H1 (cell line): ENCODE results near the gene RPS6KA4. TPM values are rescaled to one million over a fixed set of nuclear protein-coding genes. Genes with fewer than 3 reads are reported as not detected.

Source experiments
- CTCF ChIA-PET: fragments of 300-600 bp; sonication (Branson Sonifier 250); formaldehyde crosslinking; loops from one replicate; lab custom pipeline; 2021; ENCODE audit not compliant: partially characterized antibody; lab: Charles Lee
- POLR2A ChIA-PET: fragments of 300-600 bp; sonication (Branson Sonifier 250); formaldehyde crosslinking; loops from one replicate; lab custom pipeline; 2021; ENCODE audit warnings: inconsistent platforms; ENCODE audit not compliant: partially characterized antibody; lab: Charles Lee
- DNase-seq, 2 experiments: peaks; one replicate each; pipeline versions ENCODE4 v3.0.0 to v3.0.0-alpha.2; 2010 to 2022; ENCODE audit warnings: low spot score in 2 of 2, low read depth in 1 of 2, mixed read lengths in 1 of 2
- FAIRE-seq: peaks from 2 replicates; lab custom pipeline; 2011; peaks lifted over from hg19 to GRCh38; lab: Jason Lieb, UNC
- H2AFZ ChIP-seq: 2 replicates; pipeline ENCODE4 v1.8.1; 2012; ENCODE audit warnings: low read length, inconsistent platforms
- H2AK5ac ChIP-seq: 2 replicates; pipeline ENCODE4 v1.6.1; 2013; ENCODE audit warnings: low read depth, low read length
- H2BK120ac ChIP-seq: replicated peaks from 2 replicates; pipeline ENCODE3; 2013; ENCODE audit warnings: low read depth, low read length, inconsistent platforms
- H2BK12ac ChIP-seq: 2 replicates; pipeline ENCODE4 v1.6.1; 2013; ENCODE audit warnings: low read depth, low read length
- H2BK15ac ChIP-seq: 2 replicates; pipeline ENCODE4 v1.6.1; 2013; ENCODE audit warnings: low read length
- H2BK20ac ChIP-seq: 2 replicates; pipeline ENCODE4 v1.6.1; 2013; ENCODE audit warnings: low read length
- H2BK5ac ChIP-seq: 2 replicates; pipeline ENCODE4 v1.6.1; 2013; ENCODE audit warnings: low read depth, low read length
- H3K14ac ChIP-seq: 2 replicates; pipeline ENCODE4 v1.6.1; 2013; ENCODE audit warnings: inconsistent platforms; ENCODE audit not compliant: insufficient read length
- H3K18ac ChIP-seq: 2 replicates; pipeline ENCODE4 v1.6.1; 2013; ENCODE audit warnings: low read length; ENCODE audit errors: extremely low read depth
- H3K23ac ChIP-seq: 2 replicates; pipeline ENCODE4 v1.6.1; 2013; ENCODE audit warnings: inconsistent platforms; ENCODE audit not compliant: insufficient read length
- H3K23me2 ChIP-seq: 2 replicates; pipeline ENCODE4 v1.6.1; 2013; ENCODE audit warnings: low read depth, low read length
- H3K27ac ChIP-seq: 2 replicates; pipeline ENCODE4 v1.6.1; 2011; ENCODE audit warnings: low read depth, low read length, inconsistent platforms
- H3K27me3 ChIP-seq, 4 experiments: replicated peaks in 1 of 4; 1 replicate in 1 of 4; 2 replicates in 3 of 4; pipeline versions ENCODE4 v1.6.1 to v1.8.1; 2011 to 2013; ENCODE audit warnings: low read length in 3 of 4, mild to moderate bottlenecking in 3 of 4, inconsistent platforms in 2 of 4, mixed read lengths in 2 of 4, moderate library complexity in 1 of 4; ENCODE audit not compliant: control insufficient read depth in 3 of 4, insufficient read depth in 3 of 4; ENCODE audit errors: extremely low read depth in 1 of 4
- H3K36me3 ChIP-seq, 4 experiments: 2 replicates each; pipeline versions ENCODE4 v1.6.1 to v1.8.1; 2011 to 2013; ENCODE audit warnings: mild to moderate bottlenecking in 4 of 4, low read length in 3 of 4, moderate library complexity in 2 of 4, control low read depth in 1 of 4, inconsistent platforms in 1 of 4; ENCODE audit not compliant: insufficient read depth in 4 of 4, control insufficient read depth in 2 of 4
- H3K4ac ChIP-seq: replicated peaks from 2 replicates; pipeline ENCODE3; 2013; ENCODE audit warnings: low read length, low read depth, mixed read lengths, inconsistent platforms; ENCODE audit not compliant: insufficient read length
- H3K4me1 ChIP-seq, 4 experiments: replicated peaks in 1 of 4; 1 replicate in 1 of 4; 2 replicates in 3 of 4; pipeline versions ENCODE4 v1.6.1 to v1.8.1; 2011 to 2013; ENCODE audit warnings: low read length in 3 of 4, inconsistent platforms in 2 of 4, mixed read lengths in 1 of 4; ENCODE audit not compliant: insufficient read depth in 4 of 4, control insufficient read depth in 3 of 4
- H3K4me2 ChIP-seq, 2 experiments: 2 replicates each; pipeline versions ENCODE4 v1.6.1 to v1.8.1; 2011 to 2013; ENCODE audit warnings: low read depth in 2 of 2, low read length in 2 of 2, control low read depth in 1 of 2, inconsistent platforms in 1 of 2, mild to moderate bottlenecking in 1 of 2; ENCODE audit not compliant: insufficient read depth in 1 of 2
- H3K4me3 ChIP-seq, 4 experiments: fragments of 200-600, 300-600 bp in 1 of 4; sonication (generic), shearing (Covaris generic), sonication (Bioruptor Twin) in 1 of 4; 2 replicates each; pipeline versions ENCODE4 v1.5.1 to v1.8.1; 2011 to 2016; ENCODE audit warnings: low read length in 4 of 4, low read depth in 3 of 4, control low read depth in 2 of 4, inconsistent platforms in 2 of 4, mild to moderate bottlenecking in 2 of 4, mixed read lengths in 1 of 4, moderate library complexity in 1 of 4; ENCODE audit not compliant: insufficient read depth in 2 of 4; ENCODE audit errors: extremely low read depth in 1 of 4
- H3K56ac ChIP-seq: replicated peaks from 2 replicates; pipeline ENCODE3; 2013; ENCODE audit warnings: low read depth, mild to moderate bottlenecking, mixed read lengths, low read length, inconsistent platforms; ENCODE audit not compliant: insufficient read length
- H3K79me1 ChIP-seq: 2 replicates; pipeline ENCODE4 v1.6.1; 2013; ENCODE audit warnings: low read depth, low read length, control low read depth
- H3K79me2 ChIP-seq, 2 experiments: 2 replicates each; pipeline versions ENCODE4 v1.6.1 to v1.8.1; 2012 to 2013; ENCODE audit warnings: low read length in 2 of 2, mild to moderate bottlenecking in 2 of 2, inconsistent platforms in 1 of 2; ENCODE audit not compliant: insufficient read depth in 2 of 2, control insufficient read depth in 1 of 2
- H3K9ac ChIP-seq, 4 experiments: replicated peaks in 1 of 4; 1 replicate in 1 of 4; 2 replicates in 3 of 4; pipeline versions ENCODE4 v1.6.1 to v1.8.1; 2011 to 2013; ENCODE audit warnings: low read depth in 3 of 4, low read length in 3 of 4, control low read depth in 2 of 4, mild to moderate bottlenecking in 2 of 4, moderate library complexity in 2 of 4, inconsistent platforms in 1 of 4; ENCODE audit errors: extremely low read depth in 1 of 4
- H3K9me3 ChIP-seq, 2 experiments: 2 replicates each; pipeline versions ENCODE4 v1.6.1 to v1.8.1; 2012 to 2013; ENCODE audit warnings: mild to moderate bottlenecking in 2 of 2, moderate library complexity in 2 of 2, control low read depth in 1 of 2, inconsistent platforms in 1 of 2, low read depth in 1 of 2, low read length in 1 of 2, mixed read lengths in 1 of 2; ENCODE audit not compliant: insufficient read depth in 2 of 2
- H4K20me1 ChIP-seq, 2 experiments: replicated peaks in 1 of 2; 2 replicates each; pipeline versions ENCODE3 to v1.8.1; 2011 to 2013; ENCODE audit warnings: inconsistent platforms in 2 of 2, low read length in 2 of 2, mild to moderate bottlenecking in 1 of 2; ENCODE audit not compliant: insufficient read depth in 2 of 2, control insufficient read depth in 1 of 2
- H4K5ac ChIP-seq: 2 replicates; pipeline ENCODE4 v1.6.1; 2013; ENCODE audit warnings: low read length, low read depth, mixed read lengths, inconsistent platforms; ENCODE audit not compliant: insufficient read length
- H4K8ac ChIP-seq: 2 replicates; pipeline ENCODE4 v1.8.0; 2013; ENCODE audit warnings: mild to moderate bottlenecking, moderate library complexity, low read length, inconsistent platforms; ENCODE audit not compliant: insufficient read depth; ENCODE audit errors: extremely low read depth
- H4K91ac ChIP-seq: replicated peaks from 2 replicates; pipeline ENCODE3; 2013; ENCODE audit warnings: low read length, mixed read lengths, inconsistent platforms; ENCODE audit not compliant: insufficient read length
- CHD2 ChIP-seq: IDR thresholded peaks from 2 replicates; pipeline ENCODE4 v1.6.1; 2012; ENCODE audit warnings: low read length, improper control_type of control experiment
- CTBP2 ChIP-seq: IDR thresholded peaks from 2 replicates; pipeline ENCODE4 v1.7.0; 2011; ENCODE audit warnings: borderline replicate concordance, mild to moderate bottlenecking, moderate library complexity, mixed read lengths, low read length; ENCODE audit not compliant: insufficient read depth, insufficient read length
- EP300 ChIP-seq, 2 experiments: IDR thresholded peaks; 1 replicate in 1 of 2; 2 replicates in 1 of 2; pipeline ENCODE4 v1.6.1; 2011 to 2012; ENCODE audit warnings: low read depth in 2 of 2, low read length in 2 of 2, mild to moderate bottlenecking in 2 of 2, borderline replicate concordance in 1 of 2, inconsistent platforms in 1 of 2, moderate library complexity in 1 of 2
- FOSL1 ChIP-seq: IDR thresholded peaks from 2 replicates; pipeline ENCODE4 v1.6.1; 2011; ENCODE audit warnings: mild to moderate bottlenecking, low read depth, low read length, moderate library complexity; ENCODE audit not compliant: insufficient read depth
- JUN ChIP-seq: IDR thresholded peaks from 2 replicates; pipeline ENCODE4 v1.6.1; 2011; ENCODE audit warnings: low read depth, mild to moderate bottlenecking, improper control_type of control experiment, low read length
- KDM4A ChIP-seq: IDR thresholded peaks from one replicate; pipeline ENCODE4 v1.7.1; 2012; ENCODE audit warnings: low read depth, mild to moderate bottlenecking, moderate library complexity, low read length, inconsistent platforms; ENCODE audit not compliant: severe bottlenecking
- MAFK ChIP-seq: IDR thresholded peaks from 2 replicates; pipeline ENCODE4 v1.6.1; 2012; ENCODE audit warnings: low read depth, mild to moderate bottlenecking, improper control_type of control experiment, low read length
- POU5F1 ChIP-seq: IDR thresholded peaks from 2 replicates; pipeline ENCODE4 v1.6.1; 2011; ENCODE audit warnings: low read depth, mild to moderate bottlenecking, low read length, moderate library complexity
- SRF ChIP-seq: IDR thresholded peaks from 2 replicates; pipeline ENCODE4 v1.6.1; 2011; ENCODE audit warnings: mild to moderate bottlenecking, low read depth, low read length, moderate library complexity
- TAF7 ChIP-seq: optimal IDR thresholded peaks from 2 replicates; pipeline ENCODE3; 2011; ENCODE audit warnings: low read depth, mild to moderate bottlenecking, inconsistent platforms, low read length, moderate library complexity, borderline replicate concordance
- WGBS, 2 experiments: shearing (Covaris generic) in 1 of 2; methylation state at CpG; one replicate each; pipeline versions ENCODE4 v1.1.6 to v1.1.7; 2013 to 2015; ENCODE audit warnings: low lambda C conversion rate in 2 of 2, mixed read lengths in 2 of 2, inconsistent platforms in 1 of 2, low coverage in 1 of 2, missing lambda C conversion rate in 1 of 2; ENCODE audit not compliant: insufficient replicate concordance in 2 of 2, insufficient coverage in 1 of 2, insufficient read length in 1 of 2; ENCODE audit errors: extremely low coverage in 1 of 2, missing lambda C conversion rate in 1 of 2; 5-methylcytosine and 5-hydroxymethylcytosine counted together
- polyA plus RNA-seq, 7 experiments: library from polyadenylated mRNA; depleted of rRNA in 3 of 7; stranded (reverse) in 5 of 7; unstranded in 2 of 7; fragments of >200 nt in 5 of 7; fragments of 200-250 nt in 2 of 7; gene quantifications; 1 replicate in 5 of 7; 2 replicates in 1 of 7; 4 replicates in 1 of 7; pipeline versions ENCODE4 v1.2.1 to v1.2.3, GENCODE V29; 2011 to 2013; ENCODE audit warnings: missing spikeins in 2 of 7, mixed read lengths in 2 of 7
- total RNA-seq: library from RNA; stranded (reverse); fragmentation: NEBNext Ultra II Directional; extraction: Animal tissue kit (Norgen Biotek cat#: 25700); gene quantifications from 2 replicates; pipeline ENCODE4 v1.2.1, GENCODE V29; 2021

The RPS6KA4 gene
- total and polyA plus RNA-seq, 2 of the 8 experiments (the other 6 are each of a cell fraction or from before 2014, with no cell fraction given), result 8.2 to 12.6 TPM

GRCh38 chr11:64379817-64380709 is 21.1 kb downstream of the RPS6KA4 start:
- Histone ChIP-seq H2BK12ac (peak overlapping the region; percentile 88; the same call in 1 of the 2 replicates), H3K27ac (peak overlapping the region; percentile 2; the same call in 1 of the 2 replicates), H2AK5ac (peak overlapping the region; percentile 94; the same call in 1 of the 2 replicates), H4K91ac (peak overlapping the region; percentile 72), H2BK5ac (0 out of 2 replicates have a peak overlapping the region, but pooled peaks have one; percentile 35), H4K5ac (no peak overlapping the region), H3K56ac (no peak overlapping the region), H3K18ac (no peak overlapping the region), H3K36me3 (peaks cover 0 to 3% (median 0%) of the 10 kb centered on the region in 4 experiments; a peak in 1 of 8 replicates), H3K27me3 (no peaks in the 10 kb centered on the region; a peak in 1 of 7 replicates), H3K4me1 (no peaks in the 10 kb centered on the region; a peak in 3 of 7 replicates), H2AFZ (no peak overlapping the region), H2BK120ac (no peak overlapping the region), H3K4me2 (no peak overlapping the region), H3K23ac (no peak overlapping the region), H3K79me1 (no peaks in the 10 kb centered on the region), H3K14ac (no peak overlapping the region), H3K23me2 (peaks cover 7% of the 10 kb centered on the region; the same call in 1 of the 2 replicates), H3K4me3 (no peak overlapping the region), H4K20me1 (no peaks in the 10 kb centered on the region), H4K8ac (peak overlapping the region; percentile 71; the same call in 1 of the 2 replicates), H3K4ac (no peak overlapping the region), H2BK15ac (peak overlapping the region; percentile 3; the same call in 1 of the 2 replicates), H3K9me3 (no peaks in the 10 kb centered on the region; a peak in 1 of 4 replicates), H2BK20ac (0 out of 2 replicates have a peak overlapping the region, but pooled peaks have one; percentile 75), H3K9ac (no peak overlapping the region; a peak in 1 of 7 replicates), H3K79me2 (no peaks in the 10 kb centered on the region)
- ChIA-PET CTCF (interaction anchor here (1.0 to 2.3 kb wide), 8 partner anchors 8 to 69 kb away, joined by 3 to 5 read pairs (median 4); no protein-coding TSS in a partner anchor), POLR2A (interaction anchor here (0.5 to 1.8 kb wide), 3 partner anchors 12 to 25 kb away, joined by 4 to 6 read pairs (median 4); no protein-coding TSS in a partner anchor)
- FAIRE-seq, result no peak
- 84% methylated on average over 32 of the region's 35 CpGs; no CpG with 5 or more reads in 1 of the 2 experiments for WGBS, 2 experiments
- no peak for DNase-seq
- TF ChIP-seq POU5F1, result no peak
- no peak for TF ChIP-seq CHD2
- no peak for TF ChIP-seq EP300 (IDR thresholded peaks at IDR 0.05; ENCODE audit: borderline replicate concordance in 1 of 2, low read depth in 2 of 2, low read length in 2 of 2)
- TF ChIP-seq JUN, result no peak
- TF ChIP-seq KDM4A, result no peak
- TF ChIP-seq CTBP2, result no peak
- TF ChIP-seq MAFK, result no peak
- no peak for TF ChIP-seq TAF7
- no peak for TF ChIP-seq SRF
- no peak for TF ChIP-seq FOSL1
